ENCODE measurements around the gene LKAAEAR1.

The LKAAEAR1 gene

DNA sequence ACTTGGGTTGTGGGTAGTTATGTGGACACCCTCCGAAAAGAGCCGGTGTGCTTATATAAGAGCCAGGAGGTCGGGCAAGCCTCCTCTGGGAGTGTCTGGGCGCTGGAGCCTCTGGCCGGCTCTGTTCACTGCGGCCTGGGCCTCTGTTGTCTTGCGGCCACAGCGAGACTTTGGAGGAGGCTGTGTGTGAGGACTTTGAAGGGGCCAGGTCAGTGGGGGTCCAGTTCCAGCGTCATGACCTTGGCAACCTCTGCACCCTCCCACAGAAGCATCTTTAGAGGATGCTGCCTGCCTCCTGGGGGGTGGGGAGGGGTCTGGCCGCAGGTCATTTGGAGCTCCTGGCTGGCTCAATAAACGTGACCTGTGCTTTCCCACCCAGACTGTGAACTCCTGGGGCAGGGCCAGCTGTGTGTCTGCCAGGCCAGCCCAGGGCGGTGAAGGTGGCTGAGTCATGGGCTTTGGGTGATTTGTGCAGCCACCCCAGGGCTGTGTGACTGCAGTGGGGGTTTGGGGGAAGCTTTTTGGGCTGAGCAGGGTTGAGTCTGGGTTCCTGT is 20.0 kb downstream of the LKAAEAR1 start:
- DNase-seq, result no peak

DNA sequence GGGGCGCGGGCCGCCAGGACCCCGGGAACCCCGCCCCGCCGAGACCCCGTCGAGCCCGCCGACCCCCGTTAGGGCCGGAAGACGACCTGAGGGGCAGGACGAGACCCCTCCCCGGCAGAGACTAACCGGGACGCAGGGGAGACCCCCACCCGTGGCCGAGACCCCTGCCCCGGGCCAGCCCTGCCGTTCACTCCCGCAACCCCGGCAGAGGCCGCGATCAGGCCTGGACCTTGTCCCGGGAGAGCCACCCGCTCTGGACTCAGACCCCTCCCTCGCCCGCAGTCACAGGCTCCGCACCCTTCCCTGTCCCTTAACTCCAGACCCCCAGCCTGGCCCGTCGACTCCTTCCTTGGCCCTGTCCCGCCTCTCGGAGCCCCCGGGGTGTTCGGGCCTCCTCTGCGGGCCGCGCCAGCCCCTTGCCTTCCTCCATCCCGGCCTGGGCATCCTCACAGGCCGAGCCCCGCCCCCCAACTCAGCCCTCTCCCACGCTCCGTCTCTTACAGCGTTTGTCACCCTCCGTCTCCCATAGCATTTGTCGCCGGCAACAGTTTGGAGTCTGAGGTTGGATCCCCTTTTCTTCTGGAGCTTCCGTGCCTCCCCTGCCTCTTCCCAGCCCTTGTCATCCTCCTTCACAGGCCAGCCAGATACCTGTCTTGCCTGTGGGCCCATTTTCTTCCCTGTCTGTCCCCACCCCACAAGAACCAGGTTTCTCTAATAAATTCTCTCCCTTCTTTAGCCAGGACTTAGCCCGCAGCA is 20.6 kb downstream of the LKAAEAR1 start:
- no peak for DNase-seq

DNA sequence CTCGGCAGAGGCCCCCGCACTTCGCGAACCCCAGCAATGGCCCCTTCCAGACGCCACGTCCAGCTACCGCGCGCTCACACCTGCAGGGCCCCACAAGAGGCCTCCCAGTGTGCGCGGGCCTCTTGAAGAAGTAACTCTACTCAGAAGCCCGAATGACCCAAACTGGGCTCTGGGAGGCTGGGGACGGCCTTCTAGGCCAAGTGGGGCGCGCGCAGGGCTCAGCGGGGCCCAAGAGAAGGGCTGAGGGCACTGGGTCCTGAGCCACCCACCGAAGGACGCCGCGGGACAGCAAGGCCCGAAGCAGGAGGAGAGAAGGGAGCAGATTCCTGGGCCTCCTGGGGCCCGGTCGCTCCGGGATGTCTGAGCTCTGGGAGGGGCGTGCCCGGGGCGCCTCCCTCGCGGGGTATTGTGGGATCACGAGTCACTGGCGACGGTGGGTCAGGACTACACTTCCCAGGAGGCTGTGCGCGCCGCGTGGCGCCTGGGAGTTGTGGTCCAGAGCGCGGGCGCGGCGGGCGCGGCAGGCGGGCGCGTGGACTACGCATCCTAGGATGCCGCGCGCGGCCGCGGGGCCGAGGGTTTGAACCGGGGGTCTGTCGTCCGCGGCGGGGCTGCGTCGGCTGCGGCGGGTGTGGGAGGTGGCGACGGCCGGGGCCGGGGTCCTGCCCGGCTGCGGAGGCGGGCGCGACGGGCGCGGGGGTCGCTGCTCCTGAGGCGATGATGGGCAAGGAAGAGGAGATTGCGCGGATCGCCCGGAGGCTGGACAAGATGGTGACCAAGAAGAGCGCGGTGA is 21.4 kb downstream of the LKAAEAR1 start, which contains the start of gene TCEA2:
Gene TCEA2, plus strand, starts transcription at position 603 of the 793 bp plus-strand sequence. Its CDS starts 115 bp downstream, at position 718.
- DNase-seq, result peak; percentile 62

DNA sequence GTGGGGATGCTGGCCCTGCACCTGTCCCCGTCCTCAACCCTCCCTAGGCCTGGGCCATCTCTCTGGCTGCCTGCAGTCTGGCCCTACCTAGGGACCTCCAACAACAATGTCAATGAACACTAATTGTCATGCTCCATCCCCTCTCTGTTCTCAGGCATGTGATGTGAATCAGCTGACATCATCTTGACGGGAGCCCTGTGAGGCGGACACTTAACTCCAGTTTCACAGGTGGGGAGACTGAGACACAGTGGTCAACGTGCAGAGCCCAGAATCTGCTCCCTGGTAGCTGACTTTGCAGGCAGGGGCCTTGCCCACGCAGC is 22.0 kb downstream of the LKAAEAR1 start:
- no peak for DNase-seq

DNA sequence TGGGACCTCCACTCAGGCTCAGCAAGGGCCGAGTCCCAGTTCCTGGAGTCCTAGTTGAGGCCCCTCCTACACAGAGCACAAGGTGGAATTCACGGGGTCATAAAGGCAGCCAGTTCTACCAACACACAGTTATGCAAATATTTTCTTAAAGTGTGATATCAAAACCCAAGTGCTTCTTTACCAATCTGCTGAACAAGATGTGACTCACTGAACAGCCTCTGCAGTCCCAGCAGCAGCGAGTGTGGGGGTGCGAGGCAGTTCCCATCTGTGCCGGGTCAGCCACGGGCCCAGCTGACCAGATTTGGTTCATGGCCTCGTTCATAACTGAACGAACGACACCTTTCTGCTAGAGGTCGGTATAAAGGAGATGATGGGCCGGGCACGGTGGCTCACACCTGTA is 25.7 kb downstream of the LKAAEAR1 start:
- no peak for DNase-seq

DNA sequence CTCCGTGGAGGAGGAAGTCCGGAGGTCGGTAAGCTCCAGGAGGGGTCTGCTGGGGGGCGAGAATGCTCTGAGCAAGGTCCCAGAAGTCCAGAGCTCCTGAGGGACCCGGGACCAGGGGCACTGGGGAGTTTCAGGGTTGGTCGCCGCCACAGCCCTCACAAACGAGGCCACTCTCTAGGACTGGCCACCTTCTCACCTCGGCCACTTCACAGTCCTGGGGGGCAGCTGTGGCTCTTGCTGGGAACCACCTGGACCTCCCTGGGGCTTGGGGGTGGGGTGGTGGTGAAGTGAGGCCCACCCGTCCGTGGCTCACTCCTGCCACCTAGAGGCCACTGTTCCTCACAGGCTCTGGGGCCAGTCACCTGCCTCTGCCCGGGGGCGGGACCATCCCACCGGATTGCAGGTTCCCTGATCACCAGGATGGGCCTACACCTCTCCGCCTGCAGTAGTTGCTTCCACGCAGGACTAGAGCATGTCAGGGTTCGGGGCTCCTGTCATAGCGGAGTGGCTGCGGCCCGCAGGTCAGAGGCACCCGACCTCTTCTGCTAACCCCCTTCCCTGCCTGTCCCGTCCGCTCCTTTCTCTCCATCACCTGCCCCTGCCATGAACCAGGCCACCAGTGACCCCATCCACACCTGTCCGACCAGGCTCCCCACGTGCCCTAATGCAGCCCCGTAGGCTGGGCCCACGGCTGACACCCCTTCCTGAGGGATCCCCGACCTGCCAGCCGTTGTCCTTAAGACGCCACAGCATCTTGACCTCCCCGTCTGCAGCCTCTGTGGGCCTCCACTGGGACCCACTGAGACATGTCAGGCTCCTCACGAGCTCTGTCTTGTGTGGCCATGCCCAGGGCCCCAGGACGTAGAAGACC is 26.3 kb downstream of the LKAAEAR1 start:
- DNase-seq, result no peak

DNA sequence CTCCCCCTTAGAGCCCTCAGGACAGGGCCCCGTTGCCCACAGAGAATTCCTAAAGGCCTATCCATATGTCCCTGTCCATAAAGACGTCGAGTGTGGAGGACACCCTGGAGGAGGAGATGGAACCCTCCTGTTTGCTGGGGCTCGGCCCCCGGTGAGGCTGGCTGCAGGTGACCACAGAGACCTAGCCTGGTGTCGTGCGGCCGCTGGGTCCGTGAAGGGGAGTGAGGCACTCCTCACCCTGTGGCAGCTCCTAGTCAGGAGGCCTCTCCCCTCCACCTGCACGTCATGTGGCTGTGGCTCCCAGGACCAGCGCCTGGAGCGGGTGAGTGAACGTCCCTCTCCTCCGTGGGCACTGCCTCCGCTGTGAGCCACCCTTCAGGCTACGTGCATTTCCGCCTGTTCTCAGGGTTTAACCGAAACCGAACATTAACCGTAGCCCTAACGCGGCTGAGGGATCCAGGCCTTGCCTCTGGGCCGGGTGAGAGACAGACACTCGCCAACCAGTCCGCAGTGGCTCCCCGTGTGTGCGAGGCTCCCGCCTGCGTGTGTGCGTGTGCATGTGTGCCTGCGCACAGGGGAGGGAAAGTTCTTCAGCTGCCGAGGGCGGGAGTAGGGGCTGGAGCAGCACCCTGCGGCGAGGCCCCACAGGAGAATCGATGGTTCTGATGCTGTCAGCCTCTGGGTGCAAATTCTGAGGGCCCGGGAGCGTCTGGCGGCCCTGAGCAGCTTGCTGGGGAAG is 27.1 kb downstream of the LKAAEAR1 start:
- no peak for DNase-seq

DNA sequence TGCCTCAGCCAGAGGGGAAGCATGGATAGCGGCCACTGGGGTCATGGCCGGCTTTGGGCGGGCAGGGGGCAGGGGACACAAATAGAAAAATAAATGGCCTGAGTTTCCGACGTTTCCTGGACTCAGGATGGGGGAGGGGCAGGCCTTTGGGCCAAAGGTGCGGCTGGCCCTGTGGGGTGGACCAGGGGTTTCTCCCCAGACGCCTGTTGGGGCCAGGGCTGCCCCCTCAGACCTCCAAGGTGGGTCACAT is 27.6 kb downstream of the LKAAEAR1 start:
- no peak for DNase-seq

DNA sequence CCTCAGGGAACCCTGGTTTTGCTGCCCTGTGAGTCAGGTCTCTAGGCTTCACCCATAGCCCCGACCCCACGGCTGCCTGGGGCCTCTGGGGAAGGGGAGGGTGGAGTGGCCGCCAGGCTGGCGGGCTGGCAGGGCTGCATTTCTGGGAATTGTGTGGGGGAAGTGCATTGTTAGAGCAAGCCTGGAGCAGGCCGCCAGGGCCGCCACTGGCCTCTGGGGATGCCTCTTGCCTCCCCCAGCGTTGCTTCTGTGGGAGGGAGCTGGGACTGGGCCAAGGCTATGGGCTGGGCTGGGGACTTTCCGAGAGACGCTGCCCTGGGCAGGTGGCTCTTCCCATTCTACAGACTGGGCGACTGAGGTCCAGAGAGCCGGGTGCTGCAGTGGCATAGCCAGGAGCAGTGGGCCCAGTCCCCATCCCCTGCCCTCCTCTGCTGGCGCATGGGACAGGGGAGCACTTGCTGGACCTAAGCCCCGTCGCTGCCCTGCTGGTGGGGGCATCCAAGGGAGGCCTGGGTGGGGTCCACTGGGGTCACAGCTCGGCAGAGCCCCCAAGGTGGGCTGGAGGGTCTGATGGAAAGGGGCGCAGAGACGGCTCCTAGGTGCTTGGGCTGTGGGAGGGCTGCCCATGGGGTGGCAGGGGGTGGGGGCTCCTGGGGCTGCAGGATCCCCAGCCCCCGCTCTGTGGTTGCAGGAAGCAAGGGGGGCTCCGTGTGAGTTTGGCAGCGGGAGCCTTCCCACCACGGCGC is 28.1 kb downstream of the LKAAEAR1 start:
- DNase-seq, result no peak

DNA sequence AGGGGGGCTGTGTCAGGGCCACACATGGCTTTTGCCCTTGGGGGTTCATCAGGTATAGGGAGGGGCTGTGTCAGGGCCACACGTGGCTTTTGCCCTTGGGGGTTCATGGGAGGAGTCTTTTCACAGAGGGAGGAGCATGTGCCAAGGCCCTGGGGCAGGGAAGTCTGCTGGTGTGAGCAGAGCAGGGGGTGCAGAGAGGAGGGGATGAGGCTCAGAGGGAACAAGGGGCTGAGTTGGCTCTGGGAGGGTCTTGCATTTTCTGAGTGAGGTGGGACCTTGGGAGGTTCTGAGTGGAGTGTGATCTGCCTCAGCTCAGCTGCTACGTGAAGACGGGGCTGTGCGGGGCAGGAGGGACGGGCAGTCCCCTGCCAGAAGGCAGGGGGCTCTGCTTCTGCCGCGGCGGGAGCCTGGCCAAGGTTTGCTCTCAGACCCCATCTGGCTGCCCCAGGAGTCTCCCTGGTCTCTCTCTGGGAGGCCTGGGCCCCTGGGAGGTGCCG is 28.8 kb downstream of the LKAAEAR1 start:
- no peak for DNase-seq

DNA sequence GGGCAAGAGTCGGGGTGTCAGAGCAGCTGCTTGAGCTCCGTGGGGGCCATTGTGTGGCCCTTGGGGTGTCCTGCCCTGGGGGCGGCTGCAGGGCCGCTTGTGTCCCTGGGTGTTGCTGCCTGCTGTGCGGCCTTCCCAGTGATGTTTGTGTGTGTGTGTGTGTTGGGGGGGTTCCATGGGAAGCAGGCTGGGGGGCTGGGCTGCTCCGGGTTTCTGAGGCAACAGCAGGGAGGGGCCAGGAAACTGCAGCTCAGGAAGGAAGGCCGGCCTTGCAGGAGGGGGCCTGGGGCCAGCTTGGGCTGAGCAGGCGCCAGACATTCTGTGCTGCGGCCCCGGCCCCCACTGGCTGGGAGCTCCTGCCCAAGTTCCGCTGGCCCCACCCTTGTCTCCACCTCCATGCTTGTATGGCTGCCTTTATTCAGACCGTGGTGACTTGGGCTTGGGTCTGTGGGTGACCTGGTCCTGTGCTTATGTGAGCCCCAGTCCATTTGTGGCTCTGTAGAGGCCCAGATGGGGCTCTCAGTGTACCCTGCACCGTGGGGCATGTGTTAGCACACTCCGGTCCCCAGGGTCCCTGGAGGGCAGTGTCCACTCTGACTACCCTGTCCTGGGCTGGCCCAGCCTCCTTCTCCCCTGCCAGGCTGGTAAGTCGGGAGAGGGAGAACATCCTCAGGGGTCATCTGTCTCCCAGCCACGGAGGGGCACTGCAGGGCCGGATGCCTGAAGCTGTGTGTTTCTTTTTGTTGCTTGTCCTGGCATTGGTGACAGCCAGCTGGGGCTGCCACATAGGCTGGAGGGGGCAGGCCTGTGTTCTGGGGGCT is 30.1 kb downstream of the LKAAEAR1 start:
- DNase-seq, result no peak

DNA sequence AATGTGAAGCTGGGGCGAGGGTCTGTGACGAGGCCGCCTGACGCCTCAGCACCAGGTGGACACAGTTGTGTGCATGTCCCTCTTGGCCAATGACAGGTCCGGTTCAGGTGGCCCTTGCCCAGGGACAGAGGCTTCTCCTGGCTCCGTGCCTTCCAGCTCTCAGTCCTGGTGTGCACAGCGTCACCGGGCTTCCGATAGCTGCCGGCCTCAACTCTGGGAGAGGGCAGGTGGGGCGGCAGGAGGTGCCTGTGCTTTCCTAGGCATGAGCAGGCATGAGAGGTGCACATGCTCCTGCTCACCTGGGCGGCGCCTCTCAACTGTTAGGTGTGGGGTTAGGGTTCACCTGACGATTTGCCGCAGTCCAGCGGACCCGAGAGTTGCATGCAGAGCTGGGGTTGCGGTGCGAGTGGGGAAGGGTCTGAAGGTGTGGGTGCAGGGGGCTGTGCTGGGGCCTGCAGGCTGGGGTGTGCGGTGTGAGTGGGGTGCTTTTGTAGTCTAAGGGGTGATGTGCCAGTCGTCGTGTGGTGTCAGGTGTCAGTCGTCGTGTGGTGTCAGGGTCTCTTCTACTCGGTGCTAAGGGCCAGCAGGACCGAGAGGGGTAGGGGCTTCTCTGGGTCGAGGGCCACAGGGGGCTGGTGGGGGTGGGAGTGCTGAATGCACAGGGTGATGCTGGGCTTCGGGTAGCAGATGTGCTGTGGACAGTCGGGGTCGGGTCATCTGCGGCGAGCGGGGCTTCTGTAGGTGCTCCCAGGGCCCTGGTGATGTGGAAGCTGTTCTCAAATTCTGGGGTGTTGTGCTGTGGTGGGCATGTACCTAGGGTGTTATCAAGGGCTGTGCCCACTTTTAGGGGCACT is 31.0 kb downstream of the LKAAEAR1 start:
- DNase-seq, result no peak

DNA sequence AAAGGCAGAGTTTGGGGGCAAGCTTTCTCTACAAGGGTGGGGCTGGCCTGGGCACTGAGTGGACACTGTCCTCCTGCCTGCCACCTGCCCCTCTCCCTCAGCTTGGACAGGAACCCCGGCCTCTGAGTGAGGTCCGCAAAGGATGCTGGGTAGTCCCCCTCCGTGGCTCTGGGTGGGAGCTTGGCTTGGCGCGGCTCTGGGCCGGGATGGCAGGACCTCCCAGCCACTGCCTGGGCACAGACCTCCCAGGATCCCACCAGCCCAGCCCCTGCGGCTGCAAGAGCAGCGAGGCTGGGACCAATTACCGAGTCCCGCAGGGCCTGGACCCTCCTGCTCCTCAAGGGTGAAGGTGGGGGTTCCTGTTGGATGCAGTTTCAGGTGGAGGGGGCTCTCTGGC is 31.9 kb downstream of the LKAAEAR1 start:
- no peak for DNase-seq

DNA sequence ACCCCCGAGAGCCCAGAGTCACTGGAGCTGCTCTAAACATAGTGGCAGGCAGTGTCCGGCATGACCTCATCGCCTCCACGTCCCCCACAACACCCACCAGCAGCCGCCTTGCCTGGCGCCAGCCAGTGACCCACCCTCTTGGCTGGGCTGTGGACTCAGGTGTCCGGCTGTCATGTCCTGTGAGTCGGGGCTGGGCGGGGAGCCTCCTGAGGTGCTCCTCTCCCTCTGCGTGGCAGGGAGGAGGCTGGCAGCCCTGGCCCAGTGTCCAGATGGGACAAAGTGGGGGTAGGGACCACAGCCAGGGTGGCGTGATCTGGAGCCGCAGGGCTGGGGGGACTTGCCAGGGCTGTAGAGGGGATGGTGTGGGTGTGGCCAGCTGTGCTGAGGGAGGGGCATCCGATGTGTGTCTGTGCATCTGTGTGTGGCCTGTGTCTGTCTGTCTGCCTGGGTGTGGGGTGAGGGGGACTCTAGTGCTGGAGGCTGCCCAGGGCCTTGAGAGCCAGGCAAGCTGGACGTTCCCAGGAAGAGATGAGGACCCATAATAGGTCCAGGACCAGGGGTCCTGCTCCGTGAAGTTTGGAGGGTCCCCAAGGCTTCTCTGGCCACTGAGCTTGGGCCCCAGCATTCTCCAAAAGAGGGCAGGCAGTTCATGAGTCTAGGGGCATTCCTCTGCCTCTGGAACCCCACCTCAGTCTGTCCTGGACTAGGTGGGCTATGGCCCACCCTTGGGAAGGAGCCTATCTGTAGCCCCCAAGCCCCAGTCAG is 32.5 kb downstream of the LKAAEAR1 start:
- DNase-seq, result no peak

DNA sequence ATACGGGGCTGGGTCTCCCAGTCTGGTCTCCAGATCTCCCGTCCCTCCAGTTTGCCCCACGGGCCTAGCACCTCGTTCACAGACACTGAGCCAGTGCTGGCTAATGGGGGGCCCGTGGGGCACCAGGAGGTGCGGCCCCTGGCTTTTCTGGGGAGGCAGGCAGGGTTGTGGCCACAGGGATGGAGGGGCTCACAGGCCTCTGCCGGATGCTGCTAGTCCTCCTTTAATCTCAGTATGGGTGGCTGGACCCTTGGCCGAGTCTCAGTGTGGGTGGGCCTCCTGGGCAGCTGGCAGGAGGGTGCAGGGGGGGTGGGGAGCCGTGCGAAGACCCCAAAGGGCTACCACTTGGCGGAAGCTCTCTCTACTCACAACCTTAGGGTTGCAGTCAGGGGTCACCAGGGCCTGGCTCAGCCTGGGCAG is 33.2 kb downstream of the LKAAEAR1 start:
- DNase-seq, result no peak

DNA sequence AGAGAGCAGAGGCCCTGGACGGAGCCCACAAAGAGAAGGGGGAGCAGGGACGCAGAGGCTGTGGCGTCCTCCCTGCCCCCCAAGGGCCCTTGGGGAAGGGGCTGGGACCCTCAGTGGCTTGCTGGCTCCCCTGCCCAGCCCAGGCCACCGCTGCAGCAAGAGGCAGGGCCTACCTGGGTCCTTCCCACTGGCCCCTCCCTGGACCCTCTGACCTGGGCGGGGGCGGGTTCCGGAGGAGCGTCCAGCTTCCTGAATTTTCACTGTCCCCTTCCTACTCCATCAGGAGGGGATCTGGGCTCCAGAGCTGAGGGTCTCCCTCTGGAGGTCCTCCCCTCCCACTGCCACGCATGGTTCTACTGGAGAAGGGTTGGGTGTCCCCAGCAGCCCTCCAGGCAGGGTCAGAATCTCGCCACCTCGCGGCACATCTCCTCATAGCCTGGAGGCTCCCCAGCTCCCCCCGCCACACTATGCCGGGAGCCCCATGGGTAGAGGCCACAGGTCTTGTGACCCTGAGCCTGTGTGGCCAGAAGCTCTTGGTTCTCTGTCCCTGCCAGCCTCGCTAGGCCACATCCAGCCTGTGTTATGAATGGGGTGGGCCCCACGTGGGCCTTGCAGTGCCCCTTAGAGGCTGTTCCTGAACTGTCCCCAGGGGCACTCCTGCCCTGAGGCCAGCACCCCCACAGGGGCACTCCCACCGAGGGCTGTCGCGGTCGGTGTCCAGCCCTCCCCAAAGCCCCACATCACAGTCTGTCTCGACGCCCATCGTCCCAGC is 33.8 kb downstream of the LKAAEAR1 start:
- no peak for DNase-seq

DNA sequence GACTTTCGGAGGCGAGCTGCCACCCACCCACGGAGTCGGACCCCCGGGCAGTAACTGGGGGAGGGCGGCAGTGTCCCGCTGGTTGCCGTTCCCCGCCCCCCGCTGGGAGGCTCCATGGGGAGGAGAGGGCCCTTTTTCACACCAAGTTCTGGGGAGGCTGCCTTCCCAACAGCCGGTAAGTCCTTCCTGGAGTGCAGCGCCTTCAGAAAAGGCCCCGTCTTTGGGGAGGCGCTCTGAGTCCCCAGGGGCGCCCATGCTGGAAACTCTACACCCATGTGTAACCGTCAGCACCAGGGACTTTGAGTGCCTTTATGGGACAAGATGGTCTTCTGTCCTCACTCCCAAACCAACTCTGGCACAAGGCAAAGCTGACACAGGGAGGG is 34.3 kb downstream of the LKAAEAR1 start:
- DNase-seq, result no peak

Measured in SIG-M5 (cell line).